Testis (tissue), 3 donors: ENCODE results near the gene CDC42BPB. TPM values are rescaled to one million over a fixed set of nuclear protein-coding genes. Genes with fewer than 3 reads are reported as not detected.

Experiments
- DNase-seq: peaks from one replicate; pipeline ENCODE4 v3.0.0-alpha.2; 2019
- H3K27ac ChIP-seq, 2 donors: fragments of 200-600 bp; sonication (generic); one replicate each; pipeline ENCODE4 v1.5.1; 2019
- H3K27me3 ChIP-seq: fragments of 200-600 bp; sonication (generic); one replicate; pipeline ENCODE4 v1.5.1; 2019
- H3K36me3 ChIP-seq: fragments of 200-600 bp; sonication (generic); one replicate; pipeline ENCODE4 v1.5.1; 2017; ENCODE audit warnings: low read depth; ENCODE audit errors: missing control alignments
- H3K4me1 ChIP-seq: fragments of 200-600 bp; sonication (generic); one replicate; pipeline ENCODE4 v1.5.1; 2019
- H3K4me3 ChIP-seq, 2 donors: fragments of 200-600 bp; sonication (generic); one replicate each; pipeline ENCODE4 v1.5.1; 2017 to 2019
- H3K9me3 ChIP-seq: fragments of 200-600 bp; sonication (generic); one replicate; pipeline ENCODE4 v1.5.1; 2017
- POLR2A ChIP-seq: fragments of 450-650 bp; IDR thresholded peaks from one replicate; pipeline ENCODE4 v1.6.1; 2017; ENCODE audit warnings: antibody characterized with exemption, mild to moderate bottlenecking, moderate library complexity
- WGBS, 2 donors: methylation state at CpG; one replicate each; pipeline ENCODE4 v1.1.5; 2018; 5-methylcytosine and 5-hydroxymethylcytosine counted together
- intact Hi-C: fragments of 100-400 bp; cut with DNase I; formaldehyde crosslinking; loops from one replicate; pipeline ENCODE4 v1.15.1; 2023; ENCODE audit warnings: low total_unique reads
- polyA plus RNA-seq: library from polyadenylated mRNA; stranded (reverse); fragments of 350-450 nt; fragmentation: Illumina TruSeq; extraction: RNeasy Lipid Tissue Mini Kit (QIAGEN cat#74804); gene quantifications from one replicate; pipeline ENCODE4 v1.2.3, GENCODE V29; 2014; ENCODE audit warnings: low read depth, low replicate concordance; ENCODE audit not compliant: insufficient read depth
- total RNA-seq, 2 donors: library from RNA; depleted of rRNA; stranded (reverse); fragments of >200 nt; gene quantifications; one replicate each; pipeline ENCODE4 v1.2.3, GENCODE V29; 2016
- TF ChIP-seq, protein P1 (sequence below), 3 experiments: fragments of 450-650 bp in 2 of 3; fragments of 200-600 bp in 1 of 3; sonication (generic) in 1 of 3; IDR thresholded peaks; one replicate each; pipeline ENCODE4 v1.5.1; 2016 to 2019; ENCODE audit warnings: antibody characterized with exemption in 3 of 3, mild to moderate bottlenecking in 2 of 3, moderate library complexity in 1 of 3

The CDC42BPB gene
- total and polyA plus RNA-seq, 3 donors from 2014 or later, result 90.3 to 216 (median 201) TPM

DNA sequence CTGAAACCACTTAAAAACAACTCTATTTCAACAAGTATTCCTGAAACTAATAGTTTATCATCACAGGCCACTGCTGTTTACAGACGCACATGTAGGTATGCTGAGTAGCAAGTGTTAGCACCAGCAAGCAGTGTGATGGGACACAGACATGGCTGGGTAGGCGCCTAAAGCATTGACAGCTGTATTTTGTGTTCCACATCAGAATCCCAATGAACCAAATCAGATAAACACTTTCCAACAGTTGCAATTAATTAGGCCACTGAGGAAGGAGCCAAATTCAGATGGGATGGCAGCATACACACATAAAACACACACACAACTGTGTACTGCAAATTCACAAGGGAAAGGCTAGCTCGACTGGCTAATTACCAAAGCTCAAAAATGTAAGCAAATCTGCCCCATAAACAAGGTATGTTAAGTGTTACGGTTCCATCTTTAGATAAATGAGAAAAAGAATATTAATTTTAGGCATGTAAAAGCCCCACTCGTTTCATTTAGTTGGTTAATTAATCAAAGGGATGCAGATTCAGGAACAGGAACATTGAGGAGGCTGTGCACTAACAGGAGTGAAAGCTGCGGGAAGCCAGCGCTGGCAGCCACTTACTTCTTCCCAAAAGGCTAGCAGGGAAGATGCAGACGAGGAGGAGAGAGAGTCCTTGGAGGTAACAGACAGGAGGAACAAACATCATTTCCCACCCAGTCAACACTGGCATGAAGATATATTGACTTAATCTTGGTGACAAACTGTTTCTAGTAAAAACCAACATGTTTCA lies 101.5 kb downstream of the CDC42BPB start:
- Histone ChIP-seq H3K27me3 (no peaks in the 10 kb centered on the region), H3K36me3 (no peaks in the 10 kb centered on the region), H3K4me3 (no peak overlapping the region), H3K27ac (no peak overlapping the region), H3K4me1 (peaks cover 7% of the 10 kb centered on the region), H3K9me3 (no peaks in the 10 kb centered on the region)
- TF ChIP-seq, protein P1, sequence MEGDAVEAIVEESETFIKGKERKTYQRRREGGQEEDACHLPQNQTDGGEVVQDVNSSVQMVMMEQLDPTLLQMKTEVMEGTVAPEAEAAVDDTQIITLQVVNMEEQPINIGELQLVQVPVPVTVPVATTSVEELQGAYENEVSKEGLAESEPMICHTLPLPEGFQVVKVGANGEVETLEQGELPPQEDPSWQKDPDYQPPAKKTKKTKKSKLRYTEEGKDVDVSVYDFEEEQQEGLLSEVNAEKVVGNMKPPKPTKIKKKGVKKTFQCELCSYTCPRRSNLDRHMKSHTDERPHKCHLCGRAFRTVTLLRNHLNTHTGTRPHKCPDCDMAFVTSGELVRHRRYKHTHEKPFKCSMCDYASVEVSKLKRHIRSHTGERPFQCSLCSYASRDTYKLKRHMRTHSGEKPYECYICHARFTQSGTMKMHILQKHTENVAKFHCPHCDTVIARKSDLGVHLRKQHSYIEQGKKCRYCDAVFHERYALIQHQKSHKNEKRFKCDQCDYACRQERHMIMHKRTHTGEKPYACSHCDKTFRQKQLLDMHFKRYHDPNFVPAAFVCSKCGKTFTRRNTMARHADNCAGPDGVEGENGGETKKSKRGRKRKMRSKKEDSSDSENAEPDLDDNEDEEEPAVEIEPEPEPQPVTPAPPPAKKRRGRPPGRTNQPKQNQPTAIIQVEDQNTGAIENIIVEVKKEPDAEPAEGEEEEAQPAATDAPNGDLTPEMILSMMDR (IDR thresholded peaks at IDR 0.05), result no peak
- 81 to 83% methylated on average over 8 of the region's 8 CpGs for WGBS, 2 donors
- intact Hi-C loops, result no loop called here
- no peak for DNase-seq

DNA sequence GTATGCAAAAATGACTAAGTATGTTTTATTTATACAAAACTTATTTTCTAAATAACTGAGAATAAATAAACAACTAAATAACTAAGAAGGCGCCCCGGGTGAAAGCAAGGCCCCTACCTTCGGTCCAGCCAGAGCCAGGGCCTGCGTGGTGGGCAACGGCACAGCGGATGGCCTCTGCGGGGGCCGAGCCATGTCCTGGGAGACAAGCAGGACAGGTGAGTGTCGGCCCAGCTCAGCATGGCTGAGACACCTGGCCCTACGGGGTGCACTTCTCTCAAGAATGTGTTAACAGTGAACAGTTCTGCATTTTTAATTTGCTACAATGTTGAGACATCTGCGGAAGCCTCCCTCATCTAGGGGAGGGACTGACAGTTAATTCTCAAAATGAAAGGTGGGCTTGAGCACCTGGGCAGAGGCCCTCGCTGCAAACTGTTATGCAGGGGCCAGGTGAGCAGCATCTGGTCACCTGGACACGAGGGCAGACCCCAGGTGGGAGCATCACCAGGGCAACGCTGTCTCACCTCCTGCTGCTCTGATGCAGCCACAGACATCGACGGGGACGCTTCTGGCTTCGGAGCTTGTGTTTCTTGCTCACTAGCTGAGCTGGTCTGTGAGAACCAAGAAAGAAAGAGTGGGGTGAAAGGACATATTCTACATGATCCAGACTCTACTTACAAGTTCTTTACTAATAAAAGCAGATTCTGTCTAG lies 103.1 kb downstream of the CDC42BPB start:
- WGBS, 2 donors, result 76 to 85% methylated on average over 18 of the region's 18 CpGs
- intact Hi-C loops, result no loop called here
- peaks cover 21% of the 10 kb centered on the region for H3K4me1 ChIP-seq
- no peak for DNase-seq
- no peak overlapping the region for H3K27ac ChIP-seq
- TF ChIP-seq, protein P1 (IDR thresholded peaks at IDR 0.05), result no peak
- TF ChIP-seq POLR2A, result no peak
- no peak overlapping the region for H3K4me3 ChIP-seq
- no peaks in the 10 kb centered on the region for H3K36me3 ChIP-seq
- H3K9me3 ChIP-seq, result no peaks in the 10 kb centered on the region
- H3K27me3 ChIP-seq, result no peaks in the 10 kb centered on the region

DNA sequence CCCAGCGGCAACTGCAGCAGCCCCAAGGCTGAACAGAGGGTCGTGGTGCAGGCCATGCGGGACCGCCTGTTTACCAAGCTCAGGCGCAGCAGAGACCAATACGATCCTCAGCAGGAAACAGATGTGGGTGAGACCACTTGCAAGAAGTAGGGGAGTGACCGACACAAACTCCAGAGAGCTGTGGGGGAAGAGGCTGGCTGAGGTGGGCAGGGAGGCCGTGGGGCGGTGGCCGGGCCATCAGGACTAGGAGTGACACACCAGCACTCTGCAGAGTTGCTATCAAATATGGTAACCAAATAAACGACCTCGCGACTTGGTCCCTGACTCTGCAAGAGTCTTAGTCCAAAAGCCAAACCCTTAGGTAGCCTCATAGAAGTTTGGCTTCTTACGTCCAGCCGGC lies 104.2 kb downstream of the CDC42BPB start:
- intact Hi-C loops, result no loop called here
- peaks cover 21% of the 10 kb centered on the region for H3K4me1 ChIP-seq
- H3K36me3 ChIP-seq, result no peaks in the 10 kb centered on the region
- TF ChIP-seq, protein P1 (IDR thresholded peaks at IDR 0.05), result no peak
- no peak for TF ChIP-seq POLR2A
- WGBS, 2 donors, result 89% methylated on average over 15 of the region's 15 CpGs
- no peaks in the 10 kb centered on the region for H3K27me3 ChIP-seq
- H3K4me3 ChIP-seq, result no peak overlapping the region
- no peak for DNase-seq
- H3K27ac ChIP-seq, result no peak overlapping the region
- no peaks in the 10 kb centered on the region for H3K9me3 ChIP-seq

DNA sequence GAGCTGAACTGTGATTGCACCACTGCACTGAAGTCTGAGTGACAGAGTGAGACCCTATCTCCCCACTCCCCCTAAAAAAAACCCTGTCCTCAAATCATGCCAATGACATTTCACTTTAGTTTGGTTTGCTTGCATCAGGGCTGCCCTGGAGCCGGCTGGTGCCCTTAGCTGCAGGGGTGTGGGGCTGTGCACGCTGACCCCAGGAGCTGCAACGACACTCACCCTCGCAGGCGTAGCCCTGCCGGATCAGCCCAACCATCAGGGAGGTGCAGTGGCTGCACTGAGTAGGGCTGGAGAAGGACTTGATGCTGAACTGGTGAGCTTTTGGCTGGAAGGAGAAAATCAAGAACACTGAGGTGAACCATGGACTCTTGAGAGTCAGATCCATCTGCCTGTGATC lies 105.1 kb downstream of the CDC42BPB start:
- Histone ChIP-seq H3K4me1 (peaks cover 21% of the 10 kb centered on the region), H3K9me3 (no peaks in the 10 kb centered on the region), H3K4me3 (no peak overlapping the region), H3K27me3 (no peaks in the 10 kb centered on the region), H3K36me3 (no peaks in the 10 kb centered on the region), H3K27ac (no peak overlapping the region)
- no peak for TF ChIP-seq POLR2A
- TF ChIP-seq, protein P1 (IDR thresholded peaks at IDR 0.05), result no peak
- WGBS, 2 donors, result 87 to 92% methylated on average over 4 to 6 of the region's 6 CpGs
- no peak for DNase-seq
- intact Hi-C loops, result no loop called here
